ENCODE data around the gene TMTC1.

- no peak for TF ChIP-seq EZH2 (IDR thresholded peaks at IDR 0.05; ENCODE audit: borderline replicate concordance, low read depth, low read length, poor library complexity, severe bottlenecking)
- TF ChIP-seq CTCF (conservative IDR thresholded peaks at IDR 0.05; ENCODE audit: low read depth, low read length) = no peak
Measured at GRCh38 chr12:29578070-29578469, 205.7 kb downstream of the TMTC1 start.
